GM21825 (cell line): ENCODE data around the gene RAD51B.
"Not testable (repeated sequence)": the region's sequence is repeated elsewhere in the genome, so short reads cannot be mapped to it uniquely, and the experiment has no call there.

ENCODE experiments used
- ATAC-seq: cut with Tn5 transposase; IDR thresholded peaks from one replicate; pipeline ENCODE4 v1.9.1; 2021; ENCODE audit warnings: mild to moderate bottlenecking, moderate library complexity; ENCODE audit not compliant: unreplicated experiment

RAD51B gene

DNA sequence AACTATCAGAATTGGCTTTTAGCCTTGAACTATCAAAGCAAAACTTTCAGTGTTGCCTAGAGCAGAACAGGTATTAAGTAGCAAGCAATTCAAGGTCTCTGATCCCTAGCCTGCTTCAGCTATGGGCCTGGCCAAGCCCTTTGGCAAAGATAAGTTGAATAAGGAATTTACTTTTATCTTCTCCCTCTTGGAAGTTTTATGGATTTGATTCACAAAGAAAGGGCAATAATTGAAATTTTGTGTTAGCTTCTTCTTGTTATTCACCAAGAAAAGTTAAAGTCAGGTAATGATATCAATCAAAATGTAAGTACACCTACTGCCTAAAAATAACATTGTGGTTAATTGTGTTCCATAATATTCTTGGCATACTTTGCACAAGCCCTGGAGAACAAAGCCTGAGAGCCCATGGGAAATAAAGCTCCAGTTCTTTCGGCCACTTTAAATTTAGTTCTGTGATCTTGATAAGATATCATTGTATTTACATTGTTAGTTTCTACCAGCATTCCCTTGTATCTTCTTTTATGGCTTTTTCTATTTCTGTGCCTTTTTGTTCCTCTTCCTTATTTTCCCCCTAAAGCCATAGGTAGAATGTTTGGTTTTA, 158.0 kb downstream of the RAD51B start:
- ATAC-seq = no peak

DNA sequence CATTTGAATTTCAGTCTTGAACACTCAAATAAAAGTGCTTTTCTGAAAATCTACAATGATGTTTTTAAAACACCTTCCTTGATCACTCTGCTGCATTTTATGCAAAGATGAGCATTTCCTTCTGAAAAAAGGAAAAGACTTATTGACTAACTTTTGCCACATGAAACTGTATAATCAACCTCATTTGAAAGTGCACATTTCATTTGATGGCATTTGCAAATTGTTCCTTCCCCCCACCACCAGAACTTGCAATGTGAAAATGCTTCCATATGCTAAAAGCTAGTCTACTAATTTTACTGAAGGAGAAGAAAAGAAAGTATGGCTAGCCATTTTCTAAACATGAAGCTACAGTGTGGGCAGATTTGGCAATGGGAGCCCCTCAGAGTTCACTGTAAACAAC, 159.2 kb downstream of the RAD51B start:
- ATAC-seq = no peak

DNA sequence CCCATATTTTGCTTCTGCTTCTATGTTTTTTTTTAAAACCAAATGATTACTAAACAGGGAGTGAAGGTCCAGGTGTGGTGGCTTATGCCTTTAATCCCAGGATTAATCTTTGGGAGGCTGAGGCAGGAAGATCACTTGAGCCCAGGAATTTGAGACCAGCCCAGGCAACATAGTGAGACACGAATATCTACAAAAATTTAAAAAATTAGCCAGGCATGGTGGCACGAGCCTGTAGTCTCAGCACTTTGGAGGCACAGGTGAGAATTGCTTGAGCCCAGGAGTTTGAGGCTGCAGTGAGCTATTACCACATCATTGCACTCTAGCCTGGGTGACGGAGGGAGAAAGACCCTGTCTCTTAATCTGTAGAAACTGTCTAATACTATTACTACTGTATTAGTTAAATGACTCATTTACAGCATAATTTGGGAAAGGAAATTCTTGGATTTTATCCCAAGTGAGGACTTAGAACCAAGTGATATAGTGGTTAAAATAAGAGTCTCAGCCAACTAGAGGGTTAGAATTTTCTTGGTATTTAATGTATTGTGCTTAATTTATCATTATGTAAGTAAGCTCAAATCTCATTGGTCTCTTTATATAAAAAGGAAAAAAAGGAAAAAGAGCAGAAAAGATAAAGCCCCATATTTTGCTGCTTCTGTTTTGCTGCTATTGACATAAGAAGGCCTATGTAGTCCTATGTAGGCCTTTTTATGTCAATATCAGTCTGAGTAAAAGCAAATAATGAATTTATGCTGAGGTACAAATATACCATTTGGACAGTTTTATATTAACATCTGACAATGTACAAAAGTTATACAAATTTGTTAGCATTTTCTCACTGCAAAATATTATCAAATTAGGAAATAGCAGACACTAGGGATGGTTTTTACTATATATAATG, 163.4 kb downstream of the RAD51B start:
- ATAC-seq = no peak

GRCh38 chr14:67984274-67984673, 164.7 kb downstream of the RAD51B start:
- no peak for ATAC-seq

DNA sequence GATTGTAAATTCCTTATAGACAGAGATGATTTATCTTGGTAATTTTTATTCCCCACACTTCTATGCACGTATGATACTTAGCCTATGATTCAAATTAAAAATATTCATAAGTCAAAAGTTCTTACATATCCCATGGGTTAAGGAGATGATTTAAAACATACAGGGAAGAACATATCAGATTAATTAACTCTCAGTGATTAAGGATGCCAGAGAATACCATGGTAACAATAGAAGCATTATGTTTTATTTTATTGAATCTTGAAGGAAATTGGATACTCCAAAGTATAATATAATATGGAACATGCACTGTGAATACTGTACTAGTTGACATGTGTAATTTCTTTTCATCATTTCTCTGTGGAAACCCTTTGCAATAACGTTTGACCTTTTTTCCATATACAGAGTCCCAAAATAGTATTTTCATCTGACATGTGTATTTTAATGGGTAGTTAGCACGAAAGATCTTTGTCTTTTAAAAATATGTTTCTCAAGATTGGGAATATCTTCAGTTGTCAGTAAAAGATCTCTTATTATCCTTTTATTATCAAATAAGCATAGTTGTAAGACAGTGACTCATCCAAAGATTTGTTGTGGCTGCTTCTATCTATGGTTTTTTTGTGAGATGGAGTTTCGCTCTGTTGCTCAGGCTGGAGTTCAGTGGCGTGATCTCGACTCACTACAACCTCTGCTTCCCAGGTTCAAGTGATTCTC, 166.7 kb downstream of the RAD51B start:
- ATAC-seq = no peak

GRCh38 chr14:67987606-67988005, 168.0 kb downstream of the RAD51B start:
- ATAC-seq = no peak

GRCh38 chr14:67988210-67988609, 168.6 kb downstream of the RAD51B start:
- not testable (repeated sequence) for ATAC-seq

- no peak for ATAC-seq
Observed at GRCh38 chr14:67990576-67990975, 171.0 kb downstream of the RAD51B start.

DNA sequence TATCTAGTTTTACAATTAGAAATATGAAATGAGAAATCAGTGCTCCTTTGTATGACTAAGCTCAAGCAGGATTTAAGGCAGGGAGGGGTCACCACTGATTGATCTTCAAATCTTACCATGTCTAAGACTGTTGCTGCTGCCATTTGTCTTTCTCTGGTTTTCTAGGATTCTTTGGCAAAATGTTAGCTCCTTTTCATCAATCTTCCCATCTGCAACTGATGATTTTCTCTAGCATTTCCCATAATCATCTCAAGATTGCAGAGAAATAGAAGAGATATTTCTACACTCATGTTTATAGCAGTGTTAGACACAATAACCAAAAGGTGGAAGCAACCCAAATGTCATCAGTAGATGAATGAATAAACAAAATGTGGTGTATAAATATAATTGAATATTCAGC, 175.0 kb downstream of the RAD51B start:
- no peak for ATAC-seq

DNA sequence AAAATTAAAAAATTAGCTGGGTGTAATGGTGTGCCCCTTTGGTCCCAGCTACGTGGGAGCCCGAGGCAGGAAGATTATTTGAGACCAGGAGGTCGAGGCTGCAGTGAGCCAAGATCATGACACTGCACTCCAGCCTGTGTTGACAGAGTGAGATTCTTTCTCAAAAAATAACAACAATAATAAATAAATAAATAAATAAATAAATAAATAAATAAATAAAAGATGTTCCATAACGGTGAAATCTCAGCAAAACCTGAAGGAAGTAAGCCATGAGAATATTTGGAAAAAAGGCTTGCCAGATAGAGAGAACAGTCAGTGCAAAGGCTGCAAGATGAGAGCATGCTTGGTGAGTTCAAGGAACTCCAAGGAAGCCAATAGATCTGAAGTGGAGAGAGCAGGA, 176.7 kb downstream of the RAD51B start:
- no peak for ATAC-seq

DNA sequence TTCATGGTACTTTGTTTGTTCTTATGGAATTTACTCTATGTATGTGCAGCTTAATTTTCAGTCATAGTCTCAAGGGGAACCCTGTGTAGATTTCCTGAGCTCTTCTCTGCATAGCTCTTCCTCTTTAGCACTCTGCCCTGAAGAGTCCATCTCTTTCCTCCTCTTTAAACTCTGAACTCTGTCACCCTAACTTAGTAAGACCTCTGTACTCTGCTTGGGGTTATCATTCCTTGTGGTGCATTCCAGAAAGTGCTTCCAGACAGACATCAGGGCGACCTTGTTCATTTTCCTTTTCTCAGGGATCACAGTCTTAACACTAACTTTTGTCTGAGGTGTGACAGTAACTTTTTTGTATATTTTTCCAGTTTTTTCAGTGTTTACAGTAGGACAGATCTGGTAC, 179.3 kb downstream of the RAD51B start:
- no peak for ATAC-seq

GRCh38 chr14:67999290-67999689, 179.7 kb downstream of the RAD51B start:
- ATAC-seq = no peak

DNA sequence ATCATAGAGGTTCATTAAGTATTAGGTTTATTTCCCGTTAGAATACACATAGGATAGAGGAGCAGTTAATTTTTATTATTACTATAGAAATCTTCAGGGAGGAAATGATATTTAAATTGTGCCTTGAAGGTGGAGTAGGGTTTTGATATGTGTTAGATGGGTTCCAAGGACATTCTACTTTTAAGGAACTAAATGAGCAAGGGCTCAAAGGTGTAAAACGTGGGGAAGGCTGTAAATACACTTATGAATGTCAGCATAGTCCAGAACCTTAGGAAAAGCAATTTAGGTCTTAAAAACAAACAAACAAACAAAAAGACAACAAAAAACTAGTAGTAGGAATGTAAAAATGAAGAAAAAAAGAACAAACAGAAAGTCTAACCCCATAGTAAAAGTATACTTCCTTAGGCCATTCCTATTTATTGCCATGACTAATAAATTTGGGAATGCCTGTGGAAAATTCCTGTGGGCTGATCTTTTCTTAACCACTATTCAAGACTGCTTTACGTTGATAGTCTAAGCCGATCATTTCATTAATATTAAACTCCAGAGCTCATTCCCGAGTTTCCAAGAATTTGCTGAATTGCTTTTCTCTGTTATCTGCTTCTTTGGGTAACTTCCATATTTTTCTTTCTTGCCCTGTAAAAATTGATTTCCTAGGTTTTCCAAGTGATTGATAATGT, 180.3 kb downstream of the RAD51B start:
- ATAC-seq = no peak

- no peak for ATAC-seq
Observed at GRCh38 chr14:68000511-68000910, 180.9 kb downstream of the RAD51B start.

GRCh38 chr14:68008491-68008890, 188.9 kb downstream of the RAD51B start:
- ATAC-seq = no peak

- no peak for ATAC-seq
Observed at GRCh38 chr14:68011406-68012028, 191.9 kb downstream of the RAD51B start.

- ATAC-seq = no peak
Observed at GRCh38 chr14:68012871-68013270, 193.3 kb downstream of the RAD51B start.

GRCh38 chr14:68013326-68013725, 193.7 kb downstream of the RAD51B start:
- ATAC-seq = no peak

DNA sequence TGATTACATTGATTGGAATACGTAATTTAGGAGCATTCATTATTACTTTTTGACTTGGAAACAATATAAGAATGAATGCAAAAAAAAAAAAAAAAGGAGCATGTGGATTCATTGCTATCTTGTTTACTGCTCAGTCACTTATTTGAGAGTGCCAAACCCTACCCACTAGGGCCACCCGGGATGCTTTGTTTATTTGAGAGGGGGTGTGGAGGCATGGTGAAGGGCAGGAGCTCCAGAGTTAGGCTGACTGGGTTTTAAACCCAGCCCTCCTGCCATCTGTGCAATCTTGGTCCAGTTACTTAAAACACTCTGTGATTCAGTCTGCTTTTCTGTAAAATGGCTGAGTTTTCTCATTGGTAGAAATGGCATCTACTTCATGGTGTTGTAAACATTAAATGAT, 195.2 kb downstream of the RAD51B start:
- ATAC-seq = no peak

GRCh38 chr14:68015356-68016254, 196.0 kb downstream of the RAD51B start:
- ATAC-seq = no peak
